Gastroesophageal sphincter (tissue), 3 donors: ENCODE measurements around the gene CMTM7.

Experiments
- POLR2A ChIP-seq, 2 donors: fragments of 450-650 bp; IDR thresholded peaks; one replicate each; pipeline ENCODE4 v1.6.1; 2017; ENCODE audit warnings: antibody characterized with exemption in 2 of 2, mild to moderate bottlenecking in 2 of 2, moderate library complexity in 1 of 2
- POLR2AphosphoS5 ChIP-seq: sonication (generic); formaldehyde crosslinking; IDR thresholded peaks from one replicate; pipeline ENCODE4 v1.6.1; 2017; ENCODE audit warnings: antibody characterized with exemption
- TF ChIP-seq, protein P1 (sequence below), 4 experiments: fragments of 200-600 bp in 2 of 4; fragments of 450-650 bp in 2 of 4; sonication (generic) in 1 of 4; IDR thresholded peaks; one replicate each; pipeline ENCODE4 v1.5.1; 2017 to 2019; ENCODE audit warnings: antibody characterized with exemption in 4 of 4, mild to moderate bottlenecking in 2 of 4, moderate library complexity in 2 of 4

DNA sequence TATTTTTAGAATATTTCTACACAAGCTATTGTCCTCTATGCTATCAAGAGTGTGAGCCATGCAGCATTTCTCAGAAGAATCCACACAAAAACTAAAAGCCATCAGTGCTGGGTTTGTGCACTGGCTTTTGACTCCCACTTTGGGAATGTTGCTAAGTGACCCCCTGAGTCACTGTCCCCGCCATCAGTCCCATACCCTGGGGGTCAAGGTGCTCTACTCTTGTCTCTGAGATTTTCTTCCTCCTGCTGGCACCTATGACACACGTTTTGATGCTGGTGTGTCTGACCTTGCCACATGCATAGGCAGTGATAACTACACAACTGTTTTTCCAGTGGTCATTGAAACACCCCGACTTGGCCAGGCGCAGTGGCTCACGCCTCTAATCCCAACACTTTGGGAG is 19.8 kb downstream of the CMTM7 start:
- TF ChIP-seq, protein P1, sequence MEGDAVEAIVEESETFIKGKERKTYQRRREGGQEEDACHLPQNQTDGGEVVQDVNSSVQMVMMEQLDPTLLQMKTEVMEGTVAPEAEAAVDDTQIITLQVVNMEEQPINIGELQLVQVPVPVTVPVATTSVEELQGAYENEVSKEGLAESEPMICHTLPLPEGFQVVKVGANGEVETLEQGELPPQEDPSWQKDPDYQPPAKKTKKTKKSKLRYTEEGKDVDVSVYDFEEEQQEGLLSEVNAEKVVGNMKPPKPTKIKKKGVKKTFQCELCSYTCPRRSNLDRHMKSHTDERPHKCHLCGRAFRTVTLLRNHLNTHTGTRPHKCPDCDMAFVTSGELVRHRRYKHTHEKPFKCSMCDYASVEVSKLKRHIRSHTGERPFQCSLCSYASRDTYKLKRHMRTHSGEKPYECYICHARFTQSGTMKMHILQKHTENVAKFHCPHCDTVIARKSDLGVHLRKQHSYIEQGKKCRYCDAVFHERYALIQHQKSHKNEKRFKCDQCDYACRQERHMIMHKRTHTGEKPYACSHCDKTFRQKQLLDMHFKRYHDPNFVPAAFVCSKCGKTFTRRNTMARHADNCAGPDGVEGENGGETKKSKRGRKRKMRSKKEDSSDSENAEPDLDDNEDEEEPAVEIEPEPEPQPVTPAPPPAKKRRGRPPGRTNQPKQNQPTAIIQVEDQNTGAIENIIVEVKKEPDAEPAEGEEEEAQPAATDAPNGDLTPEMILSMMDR (IDR thresholded peaks at IDR 0.05), result no peak
- TF ChIP-seq POLR2AphosphoS5, result no peak
- no peak for TF ChIP-seq POLR2A (IDR thresholded peaks at IDR 0.05)
